HepG2 (cell line): ENCODE results near the gene PACSIN1.

Experiments used
- ATF1 ChIP-seq: IDR thresholded peaks from 2 replicates; pipeline ENCODE4 v1.6.1; 2016; ENCODE audit warnings: mild to moderate bottlenecking, control low read depth
- CREM ChIP-seq, 2 experiments: sonication (generic) in 1 of 2; formaldehyde crosslinking in 1 of 2; IDR thresholded peaks; 2 replicates each; pipeline versions ENCODE4 v1.4.0 to v1.6.1; 2016 to 2020; ENCODE audit warnings: antibody characterized with exemption in 1 of 2, mild to moderate bottlenecking in 1 of 2, missing genetic modification reagents in 1 of 2
- FOSL1 ChIP-seq: sonication (generic); formaldehyde crosslinking; IDR thresholded peaks from 2 replicates; pipeline ENCODE4 v1.9.0; 2021; ENCODE audit warnings: missing genetic modification reagents, borderline replicate concordance
- NFE2L2 ChIP-seq: fragments of 150-350 bp; IDR thresholded peaks from 2 replicates; pipeline ENCODE4 v1.6.1; 2014; ENCODE audit warnings: low read length
- PHF8 ChIP-seq: sonication (generic); formaldehyde crosslinking; IDR thresholded peaks from 2 replicates; pipeline ENCODE4 v1.5.0; 2020; ENCODE audit warnings: missing genetic modification reagents
- SMC3 ChIP-seq: IDR thresholded peaks from 2 replicates; pipeline ENCODE4 v1.6.1; 2011; ENCODE audit warnings: low read length, improper control_type of control experiment
- THYN1 ChIP-seq: sonication (generic); formaldehyde crosslinking; IDR thresholded peaks from 2 replicates; pipeline ENCODE4 v1.8.1; 2023; ENCODE audit warnings: low read depth, mild to moderate bottlenecking, moderate library complexity, missing genetic modification reagents, borderline replicate concordance
- ZBTB7A ChIP-seq: sonication (generic); formaldehyde crosslinking; IDR thresholded peaks from 2 replicates; pipeline ENCODE4 v1.8.0; 2022; ENCODE audit warnings: mild to moderate bottlenecking, missing genetic modification reagents
- ZFP36 ChIP-seq: fragments of 150-350 bp; IDR thresholded peaks from 2 replicates; pipeline ENCODE4 v1.6.1; 2018; ENCODE audit warnings: borderline replicate concordance, low read length, low read depth; ENCODE audit not compliant: partially characterized antibody
- ZNF672 ChIP-seq: sonication (generic); formaldehyde crosslinking; IDR thresholded peaks from 2 replicates; pipeline ENCODE4 v1.8.1; 2022; ENCODE audit warnings: missing genetic modification reagents
- TF ChIP-seq, protein P1 (sequence below): sonication (generic); formaldehyde crosslinking; IDR thresholded peaks from 2 replicates; pipeline ENCODE4 v1.4.0; 2020; ENCODE audit warnings: missing genetic modification reagents
- TF ChIP-seq, protein P2 (sequence below): IDR thresholded peaks from 2 replicates; pipeline ENCODE4 v1.6.1; 2016
- TF ChIP-seq, protein P3 (sequence below): sonication (generic); formaldehyde crosslinking; IDR thresholded peaks from 2 replicates; pipeline ENCODE4 v1.5.0; 2020; ENCODE audit warnings: mild to moderate bottlenecking, missing genetic modification reagents, moderate library complexity

DNA sequence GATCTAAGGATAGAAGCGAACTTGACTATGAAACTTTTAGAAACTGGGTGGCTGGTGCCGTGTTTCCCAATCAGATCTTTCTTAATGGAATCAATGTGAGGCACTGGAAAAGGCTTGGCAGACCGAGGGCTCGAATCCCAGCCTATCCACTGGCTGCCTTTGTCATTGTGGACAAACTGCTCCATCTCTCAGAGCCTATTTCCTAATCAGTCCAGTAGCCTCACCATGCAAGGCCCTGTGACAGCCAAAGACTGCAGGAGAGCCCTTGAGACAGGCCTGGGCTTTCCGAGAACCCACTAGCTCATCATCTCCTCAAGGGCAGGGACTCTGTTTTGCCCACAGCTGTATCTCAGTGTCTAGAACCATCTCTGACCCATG, 46.9 kb downstream of the PACSIN1 start:
- TF ChIP-seq CREM (IDR thresholded peaks at IDR 0.05) (no peak), CREM (CRISPR knock-in tag; IDR thresholded peaks at IDR 0.05) (no peak), PHF8 (CRISPR knock-in tag) (no peak), ZBTB7A (CRISPR knock-in tag) (no peak), ZFP36 (no peak), SMC3 (no peak), FOSL1 (CRISPR knock-in tag) (no peak), THYN1 (CRISPR knock-in tag) (no peak), ZNF672 (no peak), NFE2L2 (no peak), ATF1 (CRISPR knock-in tag) (no peak)
- TF ChIP-seq, protein P1, sequence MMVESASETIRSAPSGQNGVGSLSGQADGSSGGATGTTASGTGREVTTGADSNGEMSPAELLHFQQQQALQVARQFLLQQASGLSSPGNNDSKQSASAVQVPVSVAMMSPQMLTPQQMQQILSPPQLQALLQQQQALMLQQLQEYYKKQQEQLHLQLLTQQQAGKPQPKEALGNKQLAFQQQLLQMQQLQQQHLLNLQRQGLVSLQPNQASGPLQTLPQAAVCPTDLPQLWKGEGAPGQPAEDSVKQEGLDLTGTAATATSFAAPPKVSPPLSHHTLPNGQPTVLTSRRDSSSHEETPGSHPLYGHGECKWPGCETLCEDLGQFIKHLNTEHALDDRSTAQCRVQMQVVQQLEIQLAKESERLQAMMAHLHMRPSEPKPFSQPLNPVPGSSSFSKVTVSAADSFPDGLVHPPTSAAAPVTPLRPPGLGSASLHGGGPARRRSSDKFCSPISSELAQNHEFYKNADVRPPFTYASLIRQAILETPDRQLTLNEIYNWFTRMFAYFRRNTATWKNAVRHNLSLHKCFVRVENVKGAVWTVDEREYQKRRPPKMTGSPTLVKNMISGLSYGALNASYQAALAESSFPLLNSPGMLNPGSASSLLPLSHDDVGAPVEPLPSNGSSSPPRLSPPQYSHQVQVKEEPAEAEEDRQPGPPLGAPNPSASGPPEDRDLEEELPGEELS (CRISPR knock-in tag) = no peak
- TF ChIP-seq, protein P2, sequence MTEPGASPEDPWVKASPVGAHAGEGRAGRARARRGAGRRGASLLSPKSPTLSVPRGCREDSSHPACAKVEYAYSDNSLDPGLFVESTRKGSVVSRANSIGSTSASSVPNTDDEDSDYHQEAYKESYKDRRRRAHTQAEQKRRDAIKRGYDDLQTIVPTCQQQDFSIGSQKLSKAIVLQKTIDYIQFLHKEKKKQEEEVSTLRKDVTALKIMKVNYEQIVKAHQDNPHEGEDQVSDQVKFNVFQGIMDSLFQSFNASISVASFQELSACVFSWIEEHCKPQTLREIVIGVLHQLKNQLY (CRISPR knock-in tag) = no peak
- TF ChIP-seq, protein P3, sequence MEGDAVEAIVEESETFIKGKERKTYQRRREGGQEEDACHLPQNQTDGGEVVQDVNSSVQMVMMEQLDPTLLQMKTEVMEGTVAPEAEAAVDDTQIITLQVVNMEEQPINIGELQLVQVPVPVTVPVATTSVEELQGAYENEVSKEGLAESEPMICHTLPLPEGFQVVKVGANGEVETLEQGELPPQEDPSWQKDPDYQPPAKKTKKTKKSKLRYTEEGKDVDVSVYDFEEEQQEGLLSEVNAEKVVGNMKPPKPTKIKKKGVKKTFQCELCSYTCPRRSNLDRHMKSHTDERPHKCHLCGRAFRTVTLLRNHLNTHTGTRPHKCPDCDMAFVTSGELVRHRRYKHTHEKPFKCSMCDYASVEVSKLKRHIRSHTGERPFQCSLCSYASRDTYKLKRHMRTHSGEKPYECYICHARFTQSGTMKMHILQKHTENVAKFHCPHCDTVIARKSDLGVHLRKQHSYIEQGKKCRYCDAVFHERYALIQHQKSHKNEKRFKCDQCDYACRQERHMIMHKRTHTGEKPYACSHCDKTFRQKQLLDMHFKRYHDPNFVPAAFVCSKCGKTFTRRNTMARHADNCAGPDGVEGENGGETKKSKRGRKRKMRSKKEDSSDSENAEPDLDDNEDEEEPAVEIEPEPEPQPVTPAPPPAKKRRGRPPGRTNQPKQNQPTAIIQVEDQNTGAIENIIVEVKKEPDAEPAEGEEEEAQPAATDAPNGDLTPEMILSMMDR (CRISPR knock-in tag) = no peak
